ENCODE results near the gene MFAP1.

The MFAP1 gene

DNA sequence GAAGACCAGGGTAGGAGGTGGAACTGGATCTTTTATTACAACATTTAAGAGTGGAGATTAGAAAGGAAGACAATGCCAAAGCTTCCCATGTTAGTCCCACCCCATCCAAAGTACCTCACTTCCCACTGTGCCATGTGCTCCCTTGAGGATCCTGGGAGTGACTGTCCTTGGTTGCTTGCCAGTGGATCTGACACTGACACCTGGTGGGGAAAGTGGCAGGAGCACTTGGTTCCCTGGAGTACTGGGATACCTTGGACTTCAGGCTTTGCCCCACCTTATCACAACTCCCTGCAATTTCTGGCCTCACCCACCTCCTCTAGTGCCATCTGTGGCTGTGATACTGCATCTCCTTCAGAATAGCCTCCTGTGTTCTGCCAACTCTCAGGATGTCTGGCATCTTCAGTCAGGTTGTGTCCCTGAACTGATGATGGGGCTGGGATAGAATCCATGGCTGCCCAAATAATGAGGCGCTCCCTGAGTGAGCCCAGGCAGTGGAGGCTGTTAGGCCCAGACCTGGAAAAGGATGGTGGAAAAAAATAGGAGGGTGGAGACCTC is 49.0 kb downstream of the MFAP1 start:
- peak; percentile 66 for FAIRE-seq

DNA sequence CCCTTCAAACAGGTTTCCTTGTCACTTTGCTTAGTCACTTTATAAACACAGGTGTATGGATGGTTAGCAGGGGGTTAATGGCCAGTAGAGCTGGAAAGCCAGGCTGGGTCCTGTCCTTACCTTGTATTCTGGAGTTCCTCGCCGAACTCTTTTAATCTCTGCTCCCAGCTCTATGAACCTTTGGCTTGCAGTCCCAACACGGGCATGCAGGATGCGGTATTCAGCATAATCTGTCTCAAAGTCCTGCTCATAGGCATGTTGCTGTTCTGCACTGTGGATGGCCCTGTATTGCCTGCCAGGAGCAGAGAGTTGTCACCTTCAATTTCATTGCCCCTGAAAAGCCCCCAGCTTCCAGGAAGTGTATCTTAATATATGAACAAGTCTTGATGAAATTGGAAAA is 50.4 kb downstream of the MFAP1 start:
- FAIRE-seq = no peak

DNA sequence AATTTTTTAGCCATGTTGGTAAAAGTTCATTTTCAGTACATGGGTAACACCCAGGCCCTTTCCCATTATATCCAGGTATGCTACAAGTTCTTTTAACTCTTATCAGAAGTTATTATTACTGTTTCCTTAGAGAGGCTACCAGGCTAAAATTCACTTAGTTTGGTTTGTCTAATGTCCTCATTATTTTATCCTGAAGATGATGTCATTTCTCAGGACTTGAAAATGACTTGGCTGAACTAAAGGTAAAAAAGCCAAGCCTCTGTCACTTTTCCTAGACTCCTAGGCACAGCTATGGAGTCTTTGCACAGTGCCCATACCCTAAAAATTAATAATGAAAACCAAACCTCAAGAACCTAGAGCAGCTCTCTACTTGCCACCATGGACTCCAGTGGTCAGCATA is 51.9 kb downstream of the MFAP1 start:
- FAIRE-seq = no peak

DNA sequence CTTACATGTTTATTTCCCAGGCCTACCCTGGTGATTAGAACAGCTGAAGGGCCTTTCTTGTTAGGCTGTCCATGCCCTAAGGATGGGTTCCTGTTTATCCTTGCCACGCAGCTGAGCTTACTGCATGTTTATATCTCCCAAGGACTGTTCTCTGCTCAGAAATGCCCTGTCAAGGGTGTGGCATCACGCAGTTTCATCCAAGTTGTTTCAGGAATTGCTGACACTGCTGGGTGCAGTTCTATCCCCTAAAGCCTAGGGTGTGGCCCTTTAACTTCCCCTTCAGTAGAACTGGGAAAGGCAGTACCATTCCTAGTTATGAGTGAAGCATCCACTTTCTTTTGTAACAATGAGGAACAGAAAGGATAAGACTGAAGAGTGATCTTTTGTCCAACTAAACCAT is 52.7 kb downstream of the MFAP1 start:
- FAIRE-seq = no peak

DNA sequence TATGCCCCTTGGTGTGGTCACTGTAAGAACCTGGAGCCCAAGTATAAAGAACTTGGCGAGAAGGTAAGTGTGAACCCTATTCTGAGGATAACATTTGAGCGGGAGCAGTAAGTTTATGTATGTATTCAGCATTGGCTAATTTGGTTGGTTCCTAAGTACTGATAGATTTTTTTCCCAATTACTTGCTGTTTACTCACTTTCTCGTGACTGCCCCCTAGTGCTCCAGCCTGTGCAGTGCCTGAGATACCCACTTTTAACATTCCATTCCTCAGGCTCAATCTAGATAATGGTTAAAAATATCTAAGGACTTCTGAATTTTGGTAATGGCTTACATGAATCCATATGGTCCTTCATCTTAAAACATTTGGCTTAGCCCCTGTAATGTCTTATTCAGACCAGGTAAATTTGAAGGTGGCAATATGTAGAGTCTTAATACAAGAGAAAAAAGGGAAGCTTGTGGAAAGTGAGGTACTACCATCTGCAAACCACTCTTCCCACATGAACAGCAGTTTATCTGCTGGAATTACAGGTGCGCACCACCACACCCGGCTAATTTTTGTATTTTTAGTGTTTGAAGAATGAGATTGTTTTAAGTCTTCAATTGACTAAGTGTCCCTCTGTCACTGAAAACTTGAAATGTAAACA is 54.8 kb downstream of the MFAP1 start:
- FAIRE-seq = peak; percentile 91

DNA sequence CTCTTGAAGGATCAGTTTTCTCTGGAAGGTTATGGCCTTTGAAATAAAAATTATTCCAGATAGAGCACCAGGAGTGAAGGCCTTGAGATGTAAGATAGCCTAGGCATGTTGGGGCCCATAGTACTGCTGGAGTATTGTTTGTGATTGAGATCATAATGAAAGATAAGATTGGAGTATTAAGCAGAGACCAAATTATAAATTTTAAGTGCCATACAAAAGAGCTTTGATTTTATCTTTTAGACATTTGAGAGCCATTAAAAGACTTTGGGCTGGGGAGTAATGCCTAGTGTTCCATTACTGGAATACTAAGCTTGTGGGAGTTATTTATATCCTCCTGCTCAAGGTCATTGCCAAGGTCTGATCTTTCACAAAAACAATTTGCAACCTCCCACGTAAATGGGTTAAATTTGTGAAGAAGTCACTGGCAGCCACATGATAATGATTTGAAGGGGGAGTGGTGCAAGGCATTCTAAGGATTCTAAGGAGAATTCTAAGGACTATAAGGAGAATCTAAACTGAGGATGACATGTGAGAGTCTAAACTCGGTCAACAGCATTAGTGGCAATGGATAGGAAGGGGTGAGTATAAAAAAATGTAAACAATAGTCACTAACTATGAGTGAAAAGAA is 60.6 kb downstream of the MFAP1 start:
- no peak for FAIRE-seq

DNA sequence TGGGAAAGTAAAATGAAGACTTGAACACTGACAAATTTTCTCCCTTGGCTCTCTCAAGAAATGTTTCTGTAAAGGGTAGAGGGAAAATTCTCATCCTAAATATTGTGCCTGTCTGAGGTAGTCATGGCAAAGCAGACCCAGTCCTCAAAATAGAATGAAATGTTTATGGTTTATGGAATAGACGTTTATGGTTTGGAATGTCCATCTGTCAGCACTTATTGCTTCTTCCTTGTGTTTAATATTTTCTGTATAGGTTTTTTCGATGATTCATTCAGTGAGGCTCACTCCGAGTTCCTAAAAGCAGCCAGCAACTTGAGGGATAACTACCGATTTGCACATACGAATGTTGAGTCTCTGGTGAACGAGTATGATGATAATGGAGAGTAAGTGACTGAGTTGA is 61.7 kb downstream of the MFAP1 start:
- FAIRE-seq = no peak
